CD4-positive, alpha-beta T cell treated with Interleukin-4 for 4 hours (primary cell): Measurements from ENCODE around the gene NPAS3.

Experiments
- DNase-seq: peaks from one replicate; pipeline ENCODE4 v3.0.0-alpha.2; 2020

Gene NPAS3

DNA sequence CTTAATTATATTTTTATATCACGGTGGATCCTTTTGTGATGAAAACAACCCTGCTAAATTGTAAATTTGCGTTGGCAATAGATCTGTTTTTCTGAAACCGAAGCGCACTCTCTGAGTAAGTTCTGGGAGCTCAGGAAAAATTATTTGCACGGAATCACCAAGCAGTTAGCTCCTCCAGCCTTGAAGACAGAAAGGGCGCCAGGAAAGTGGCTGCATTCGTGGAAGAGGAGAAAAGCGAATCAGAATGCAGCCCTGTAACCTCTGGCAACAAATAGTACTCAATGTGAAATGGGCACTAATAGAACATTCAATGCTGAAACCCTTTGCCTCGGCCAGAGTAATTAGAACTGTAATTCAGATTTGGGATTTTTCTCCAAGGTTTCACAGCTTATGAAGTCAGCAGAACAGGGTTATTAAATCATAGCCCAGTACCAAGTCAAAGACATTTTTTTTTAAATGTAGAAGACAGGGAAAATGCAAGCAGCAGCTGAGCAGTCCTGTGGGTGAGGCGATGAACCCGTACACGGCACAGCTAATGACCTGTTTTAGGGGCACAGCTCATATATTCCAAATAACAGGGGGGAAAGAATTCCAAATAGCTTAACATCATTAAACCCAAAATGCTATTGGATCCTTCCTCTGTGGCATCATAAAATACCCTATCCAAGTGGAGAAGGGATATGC, 760.8 kb downstream of the NPAS3 start:
- no peak for DNase-seq

- no peak for DNase-seq
These were observed 761.4 kb downstream of the NPAS3 start for GRCh38 chr14:33700052-33700451.

DNA sequence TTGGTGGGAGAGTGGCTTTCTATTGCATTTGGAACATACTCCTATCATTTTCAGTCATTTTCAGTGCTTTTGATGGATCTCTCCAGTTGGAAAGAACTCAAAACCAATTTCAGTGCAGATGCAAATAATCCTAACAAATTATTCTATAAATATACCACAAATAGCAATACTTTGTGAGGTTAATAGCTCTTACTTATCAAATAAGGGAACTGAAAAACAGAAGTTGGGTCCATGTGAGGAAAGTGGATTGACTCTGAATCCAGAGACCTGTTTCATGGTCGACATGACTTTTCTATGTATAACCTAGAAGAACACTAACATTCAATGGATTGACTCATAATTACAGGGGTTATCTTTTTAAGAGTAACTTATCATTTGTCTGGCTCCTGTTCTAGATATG, 763.6 kb downstream of the NPAS3 start:
- DNase-seq = no peak

DNA sequence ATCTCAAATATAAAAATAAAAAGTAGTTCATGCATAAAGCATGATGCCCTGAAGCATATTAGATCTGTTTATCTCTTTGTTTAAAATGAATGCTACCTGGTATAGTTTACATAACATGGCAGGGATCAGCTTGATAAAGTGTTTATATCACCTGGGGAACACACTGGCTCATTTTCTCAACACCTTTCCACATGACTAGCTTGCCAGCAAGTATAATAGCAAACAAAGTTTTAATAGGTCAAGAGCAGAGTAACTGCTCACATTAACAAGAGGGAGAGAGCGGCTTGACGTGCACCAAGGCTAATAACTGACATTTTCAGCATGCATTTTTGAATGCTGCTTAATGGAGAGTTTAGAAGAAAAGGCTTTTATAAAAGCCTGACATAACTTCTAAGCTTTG, 765.8 kb downstream of the NPAS3 start:
- no peak for DNase-seq

GRCh38 chr14:33705490-33705889, 766.8 kb downstream of the NPAS3 start:
- DNase-seq = no peak

DNA sequence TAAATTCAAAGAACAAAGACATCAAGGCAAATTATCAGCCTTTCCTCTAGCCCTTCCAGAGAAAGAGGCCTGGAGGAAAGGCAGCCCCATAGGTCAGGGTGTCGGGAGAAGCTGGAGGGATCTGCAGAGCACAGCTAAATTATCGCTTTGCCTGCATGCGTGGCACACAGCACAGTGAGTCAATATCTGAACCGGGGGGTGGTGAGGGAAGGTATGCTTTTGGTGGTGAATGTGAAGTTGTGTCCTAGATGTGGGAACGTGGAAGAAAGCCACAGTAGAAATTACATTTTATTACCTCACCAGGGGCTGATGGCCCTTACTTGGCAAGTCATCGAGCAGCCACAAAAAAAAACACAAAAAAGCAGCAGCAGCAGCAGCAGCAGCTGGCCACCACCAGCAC, 769.0 kb downstream of the NPAS3 start:
- DNase-seq = no peak

GRCh38 chr14:33709283-33709682, 770.6 kb downstream of the NPAS3 start:
- no peak for DNase-seq

- no peak for DNase-seq
These were observed 771.0 kb downstream of the NPAS3 start for GRCh38 chr14:33709711-33710110.

- no peak for DNase-seq
These were observed 771.6 kb downstream of the NPAS3 start for GRCh38 chr14:33710273-33710672.

- DNase-seq = no peak
These were observed 772.5 kb downstream of the NPAS3 start for GRCh38 chr14:33711194-33711593.

DNA sequence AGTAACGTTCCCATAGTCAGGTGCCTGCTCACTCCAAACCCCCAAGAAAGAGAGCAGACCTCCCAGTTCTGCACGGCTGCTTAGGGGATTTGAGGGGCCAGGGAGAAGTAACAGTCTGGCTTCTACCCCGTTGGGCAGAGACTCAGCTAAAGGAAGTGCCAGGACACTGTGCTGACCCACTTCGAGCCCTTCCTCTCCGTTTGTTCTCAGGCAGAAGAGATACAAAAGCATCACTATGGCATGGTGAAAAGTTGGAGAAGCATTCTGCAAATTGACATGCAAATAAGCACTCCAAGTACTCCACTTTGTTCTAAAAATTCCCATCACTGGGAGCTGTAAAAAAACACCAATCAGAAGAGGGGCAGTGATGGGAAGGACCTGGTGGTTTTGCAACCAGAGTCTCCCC, 773.1 kb downstream of the NPAS3 start:
- DNase-seq = no peak

- DNase-seq = no peak
These were observed 776.0 kb downstream of the NPAS3 start for GRCh38 chr14:33714527-33715226.

DNA sequence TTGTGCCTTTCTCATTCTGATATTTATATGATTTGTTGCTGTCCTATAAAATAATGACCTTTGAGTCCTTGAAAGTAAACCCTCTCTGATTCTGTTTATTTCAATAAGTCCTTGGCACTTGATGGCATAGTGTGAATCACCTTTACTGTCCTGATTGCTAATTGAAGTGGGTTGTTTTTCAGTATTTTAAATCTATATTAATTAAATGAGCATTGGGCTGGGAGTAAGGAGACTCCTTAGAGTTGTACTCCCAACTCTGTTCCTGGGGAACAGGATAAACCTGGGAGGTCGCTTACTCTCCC, 776.5 kb downstream of the NPAS3 start:
- no peak for DNase-seq

DNA sequence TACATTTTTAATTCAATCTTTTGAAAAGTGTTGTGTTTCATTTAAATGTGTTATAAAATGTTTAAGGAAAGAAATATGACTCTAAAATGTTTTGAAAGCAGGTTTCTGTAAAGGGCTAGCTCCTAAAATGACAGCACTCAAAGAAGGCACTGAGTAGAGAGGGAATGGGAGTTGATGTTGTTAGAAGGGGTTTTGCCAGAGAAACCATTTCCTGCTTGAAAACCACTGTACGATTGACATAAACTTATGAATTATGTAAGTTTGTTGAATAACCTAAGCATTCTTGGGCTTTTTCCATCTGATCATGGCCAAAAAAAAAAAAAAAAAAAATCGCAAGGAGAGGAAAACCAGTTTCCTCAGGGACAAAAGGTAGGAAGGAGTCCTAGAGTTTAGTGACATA, 778.2 kb downstream of the NPAS3 start:
- DNase-seq = no peak

DNA sequence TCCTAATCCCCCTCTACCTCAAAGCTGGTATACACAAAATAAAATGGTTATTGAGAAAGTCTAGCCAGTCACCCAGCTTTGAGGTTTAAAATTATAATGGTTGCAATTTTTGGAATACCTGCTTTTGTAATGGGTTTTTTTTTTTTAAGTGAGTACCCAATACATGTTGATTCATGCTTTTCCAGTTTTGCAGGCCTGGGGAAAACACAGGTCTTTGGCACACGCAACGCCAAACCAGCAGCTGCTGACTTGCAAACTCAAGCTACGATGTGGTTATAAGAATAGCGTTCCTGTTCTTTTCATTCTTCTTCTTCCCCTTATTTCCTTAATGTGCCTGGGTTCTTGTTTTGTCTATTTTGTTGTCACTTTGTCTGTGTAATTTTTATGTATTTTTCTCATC, 779.2 kb downstream of the NPAS3 start:
- no peak for DNase-seq

DNA sequence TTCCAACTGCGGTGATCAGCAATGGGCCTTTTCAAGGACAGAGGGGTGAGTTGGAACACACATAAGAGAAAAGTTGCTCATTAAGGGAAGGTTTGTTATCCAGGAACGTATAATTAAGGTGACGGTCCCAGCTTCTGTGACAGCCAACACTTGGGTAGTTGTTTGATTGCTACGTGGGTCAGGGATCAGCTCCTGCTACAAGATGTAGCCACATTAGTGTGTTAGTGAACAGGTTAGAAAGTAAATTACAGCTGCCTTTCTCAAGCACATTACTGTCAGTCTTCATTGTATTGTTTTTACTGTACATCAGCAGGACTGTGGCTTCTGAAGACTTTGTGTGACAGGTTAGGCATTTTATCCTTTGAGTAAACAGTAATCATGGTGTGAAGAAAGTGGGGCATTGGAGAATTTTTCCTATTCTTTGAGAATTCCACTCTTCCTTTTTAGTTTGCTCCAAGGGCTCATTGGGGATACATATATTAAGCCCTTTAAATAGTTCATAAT, 781.7 kb downstream of the NPAS3 start:
- no peak for DNase-seq

- no peak for DNase-seq
These were observed 788.0 kb downstream of the NPAS3 start for GRCh38 chr14:33726685-33727084.

DNA sequence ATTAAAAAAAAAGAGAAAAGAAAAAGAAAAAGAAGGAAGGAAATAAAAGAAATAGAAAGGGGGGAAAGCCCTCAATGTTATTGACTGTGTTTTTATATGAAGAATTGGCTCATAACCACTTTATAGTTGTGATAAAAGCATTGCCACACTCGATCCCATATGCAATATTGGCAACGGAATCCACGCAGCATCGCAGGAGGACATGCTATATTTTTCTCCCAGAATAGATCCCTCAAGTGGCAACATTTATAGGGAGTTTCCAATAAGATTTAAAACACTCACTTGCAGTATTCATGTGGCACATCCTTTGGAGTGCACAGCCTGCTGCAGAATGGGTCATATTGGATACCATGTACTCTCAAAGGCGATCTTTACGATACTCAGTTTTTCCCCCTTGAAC, 788.9 kb downstream of the NPAS3 start:
- no peak for DNase-seq

DNA sequence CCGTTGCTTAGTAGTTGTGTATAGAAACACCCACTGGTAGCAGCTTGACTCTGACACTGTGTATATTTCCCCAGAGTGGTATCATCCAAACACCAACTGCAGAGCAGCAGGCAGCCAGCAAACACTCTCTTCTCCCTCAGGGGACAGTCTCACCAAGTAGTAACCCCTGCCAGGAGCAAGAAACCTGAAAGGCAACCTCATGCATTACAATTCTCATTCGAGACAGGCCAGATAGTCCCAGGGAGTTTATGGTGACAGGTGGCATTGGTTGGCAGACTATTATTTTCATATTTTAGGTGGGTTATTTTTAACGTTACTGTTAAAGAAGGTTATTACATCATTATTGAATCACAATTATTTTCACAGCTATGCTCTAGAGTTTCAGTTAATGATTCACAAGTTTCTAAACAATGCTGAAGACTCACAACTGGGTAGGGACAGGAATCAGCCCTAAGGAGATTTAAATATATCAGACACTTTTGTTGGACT, 789.4 kb downstream of the NPAS3 start:
- DNase-seq = no peak

- DNase-seq = no peak
These were observed 791.5 kb downstream of the NPAS3 start for GRCh38 chr14:33730156-33730555.

GRCh38 chr14:33732175-33732574, 793.5 kb downstream of the NPAS3 start:
- no peak for DNase-seq

DNA sequence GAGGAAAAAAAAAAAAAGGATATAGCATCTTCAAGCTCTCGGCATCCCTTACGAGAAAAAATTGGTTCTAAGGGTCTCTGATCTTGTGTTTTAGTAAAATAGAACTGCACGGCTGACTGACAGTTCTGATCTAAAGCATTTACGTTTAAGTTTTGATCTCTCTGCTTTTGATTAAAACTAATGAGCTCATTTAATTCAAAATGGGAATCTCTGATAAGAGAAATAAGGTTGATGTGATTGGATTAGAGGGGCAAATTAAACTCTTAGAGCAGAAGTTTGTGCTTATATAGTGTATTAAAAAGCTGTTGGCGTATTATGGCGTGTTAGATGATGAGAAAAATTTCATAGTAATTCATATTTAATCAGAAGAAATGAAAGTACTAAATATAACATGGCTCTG, 794.6 kb downstream of the NPAS3 start:
- DNase-seq = no peak

- no peak for DNase-seq
These were observed 795.0 kb downstream of the NPAS3 start for GRCh38 chr14:33733721-33734120.

GRCh38 chr14:33734387-33734786, 795.7 kb downstream of the NPAS3 start:
- no peak for DNase-seq
